Cardiac fibroblast (primary cell): ENCODE results near the gene CDK14.
A peak's percentile ranks its signal among the peaks of the same experiment; 100 is the strongest.
"Not testable (repeated sequence)": the region's sequence is repeated elsewhere in the genome, so short reads cannot be mapped to it uniquely, and the experiment has no call there.

ENCODE experiments used
- DNase-seq, 2 donors: peaks; one replicate each; pipeline versions ENCODE4 v3.0.0 to v3.0.0-alpha.2; 2010; ENCODE audit warnings: low read depth in 2 of 2
- H3K4me3 ChIP-seq, 2 donors: replicated peaks in 1 of 2; 1 replicate in 1 of 2; 2 replicates in 1 of 2; pipeline ENCODE4 v1.5.1; 2011; ENCODE audit warnings: low read depth in 2 of 2, low read length in 2 of 2, mild to moderate bottlenecking in 2 of 2, moderate library complexity in 1 of 2
- TF ChIP-seq, protein P1 (sequence below): IDR thresholded peaks from one replicate; pipeline ENCODE4 v1.5.1; 2011; ENCODE audit warnings: low read depth, mild to moderate bottlenecking, low read length, inconsistent platforms

Gene CDK14

DNA sequence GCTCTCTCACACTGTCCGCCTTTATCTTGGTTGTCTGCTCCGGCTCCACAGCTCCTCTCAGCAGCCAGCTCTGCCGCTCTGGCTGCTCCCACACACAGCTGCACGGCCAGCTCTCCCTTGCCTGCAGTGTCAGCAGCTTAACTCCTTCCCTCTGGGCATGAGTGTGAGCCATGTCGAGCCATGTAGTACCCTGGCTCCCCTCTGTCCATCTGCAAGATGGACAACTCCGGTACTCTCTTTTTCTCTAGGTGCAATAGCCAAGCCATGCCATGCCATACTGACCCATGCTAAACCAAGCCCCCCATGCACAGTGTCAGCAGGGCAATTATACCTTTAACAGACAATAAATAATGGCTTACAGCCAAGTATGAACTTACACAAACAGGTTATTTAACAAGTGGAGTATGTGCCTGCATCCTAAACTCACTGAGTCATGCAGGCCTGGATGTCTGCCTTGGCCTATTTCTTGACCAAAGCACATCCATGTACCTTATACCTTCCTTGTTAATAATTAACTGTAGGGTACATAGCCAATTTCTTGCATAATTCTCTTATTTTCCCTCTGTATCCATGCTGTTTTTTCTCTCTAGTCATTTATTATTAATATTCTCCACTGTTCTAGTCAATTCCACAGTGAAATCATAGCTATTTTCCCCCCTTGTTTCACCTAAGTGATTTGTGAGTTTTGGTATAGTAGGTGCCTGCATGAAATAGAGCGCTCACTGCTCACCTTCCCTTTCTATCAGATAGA lies 170.9 kb downstream of the CDK14 start:
- DNase-seq = peak; percentile 86 to 91
- H3K4me3 ChIP-seq = peak overlapping the region; percentile 8 to 11
- TF ChIP-seq, protein P1, sequence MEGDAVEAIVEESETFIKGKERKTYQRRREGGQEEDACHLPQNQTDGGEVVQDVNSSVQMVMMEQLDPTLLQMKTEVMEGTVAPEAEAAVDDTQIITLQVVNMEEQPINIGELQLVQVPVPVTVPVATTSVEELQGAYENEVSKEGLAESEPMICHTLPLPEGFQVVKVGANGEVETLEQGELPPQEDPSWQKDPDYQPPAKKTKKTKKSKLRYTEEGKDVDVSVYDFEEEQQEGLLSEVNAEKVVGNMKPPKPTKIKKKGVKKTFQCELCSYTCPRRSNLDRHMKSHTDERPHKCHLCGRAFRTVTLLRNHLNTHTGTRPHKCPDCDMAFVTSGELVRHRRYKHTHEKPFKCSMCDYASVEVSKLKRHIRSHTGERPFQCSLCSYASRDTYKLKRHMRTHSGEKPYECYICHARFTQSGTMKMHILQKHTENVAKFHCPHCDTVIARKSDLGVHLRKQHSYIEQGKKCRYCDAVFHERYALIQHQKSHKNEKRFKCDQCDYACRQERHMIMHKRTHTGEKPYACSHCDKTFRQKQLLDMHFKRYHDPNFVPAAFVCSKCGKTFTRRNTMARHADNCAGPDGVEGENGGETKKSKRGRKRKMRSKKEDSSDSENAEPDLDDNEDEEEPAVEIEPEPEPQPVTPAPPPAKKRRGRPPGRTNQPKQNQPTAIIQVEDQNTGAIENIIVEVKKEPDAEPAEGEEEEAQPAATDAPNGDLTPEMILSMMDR = no peak

DNA sequence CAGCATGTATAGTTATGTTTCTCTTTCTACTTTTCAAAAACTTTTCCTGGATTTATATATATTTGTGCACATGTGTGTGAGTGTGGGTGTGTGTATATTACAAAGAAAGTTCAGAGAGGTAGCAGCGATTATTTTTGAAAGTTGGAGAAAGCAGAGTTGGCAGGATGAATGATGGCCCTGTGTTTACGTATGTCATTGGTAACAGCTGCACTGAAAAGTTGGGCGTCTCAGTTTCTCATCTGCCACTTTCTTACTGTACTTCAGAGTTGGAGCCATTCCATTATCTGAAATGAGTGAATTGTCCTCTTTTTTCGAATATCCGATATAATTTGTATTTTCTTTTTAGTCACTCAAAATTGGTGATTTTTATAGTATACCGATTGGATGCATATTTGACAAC lies 172.2 kb downstream of the CDK14 start:
- DNase-seq = no peak
- H3K4me3 ChIP-seq = no peak overlapping the region
- TF ChIP-seq, protein P1 = no peak

DNA sequence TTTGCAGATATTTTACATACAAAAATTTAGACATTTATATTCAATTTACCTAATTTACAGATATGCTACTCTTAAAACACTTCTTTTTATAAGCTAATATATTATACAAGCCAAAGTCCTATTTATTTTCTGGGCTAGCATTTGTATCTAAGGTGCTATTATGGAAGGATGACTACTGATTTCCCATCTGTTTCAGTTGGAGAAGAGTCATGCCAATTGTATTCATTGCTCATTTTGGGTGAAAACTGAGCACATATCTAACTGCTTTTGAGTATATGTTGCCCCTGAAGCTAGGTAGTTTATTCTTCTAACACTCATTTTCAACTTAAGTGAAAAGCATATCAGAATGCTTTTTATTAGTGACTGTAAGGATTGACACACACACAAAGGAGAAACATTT lies 172.9 kb downstream of the CDK14 start:
- TF ChIP-seq, protein P1 = no peak
- peak in 1 of 2 donors; percentile 45 for DNase-seq
- no peak overlapping the region for H3K4me3 ChIP-seq

DNA sequence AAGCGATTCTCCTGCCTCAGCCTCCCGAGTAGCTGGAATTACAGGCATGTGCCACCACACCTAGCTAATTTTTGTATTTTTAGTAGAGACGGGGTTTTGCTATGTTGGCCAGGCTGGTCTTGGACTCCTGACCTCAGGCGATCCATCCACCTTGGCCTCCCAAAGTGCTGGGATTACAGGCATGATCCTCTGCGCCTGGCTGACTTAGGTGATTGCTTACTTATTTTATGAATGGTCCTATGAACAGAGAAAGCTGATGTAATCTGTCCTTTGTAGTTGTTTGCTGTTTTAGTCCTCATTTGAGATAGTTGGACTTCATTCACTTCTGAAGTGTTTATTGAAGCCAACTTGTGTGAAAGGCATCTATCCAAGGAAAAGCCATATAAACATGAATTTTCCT lies 173.4 kb downstream of the CDK14 start:
- DNase-seq, H3K4me3 ChIP-seq: not testable (repeated sequence)

DNA sequence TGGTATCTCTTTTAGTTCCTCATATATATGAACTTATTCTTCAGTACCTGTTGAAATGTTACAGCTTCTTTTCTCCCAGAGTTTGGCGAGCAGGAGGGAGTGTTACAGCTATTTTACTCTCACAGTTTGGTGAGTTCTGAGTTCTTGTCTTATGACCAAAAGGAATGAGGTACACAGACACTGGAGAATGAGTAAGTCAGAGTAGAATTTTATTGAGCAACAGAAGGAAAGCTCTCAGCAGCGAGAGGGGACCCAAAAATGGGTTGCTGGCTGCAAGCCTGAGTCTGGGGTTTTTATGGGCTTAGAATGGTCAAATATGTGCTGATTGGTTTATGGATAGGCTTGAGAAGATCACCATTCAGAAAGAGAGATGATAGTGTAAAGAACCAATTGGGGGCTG lies 175.2 kb downstream of the CDK14 start:
- DNase-seq = peak in 1 of 2 donors; percentile 90
- TF ChIP-seq, protein P1 = no peak
- no peak overlapping the region for H3K4me3 ChIP-seq

DNA sequence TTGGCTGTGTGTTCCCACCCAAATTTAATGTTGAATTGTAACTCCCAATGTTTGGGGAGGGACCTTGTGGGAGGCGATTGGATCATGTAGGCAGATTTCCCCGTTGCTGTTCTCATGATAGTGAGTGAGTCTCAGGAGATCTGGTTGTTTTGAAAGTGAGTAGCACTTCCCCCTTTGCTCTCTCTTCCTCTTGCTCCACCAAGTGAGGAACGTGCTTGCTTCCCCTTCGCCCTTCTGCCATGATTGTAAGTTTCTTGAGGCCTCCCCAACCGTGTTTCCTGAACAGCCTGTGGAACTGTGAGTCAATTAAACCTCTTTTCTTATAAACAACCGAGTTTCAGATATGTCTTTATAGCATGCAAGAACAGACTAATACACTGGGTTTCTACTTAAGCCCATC lies 176.3 kb downstream of the CDK14 start:
- DNase-seq = peak in 1 of 2 donors; percentile 36
- TF ChIP-seq, protein P1 = no peak
- H3K4me3 ChIP-seq = no peak overlapping the region

DNA sequence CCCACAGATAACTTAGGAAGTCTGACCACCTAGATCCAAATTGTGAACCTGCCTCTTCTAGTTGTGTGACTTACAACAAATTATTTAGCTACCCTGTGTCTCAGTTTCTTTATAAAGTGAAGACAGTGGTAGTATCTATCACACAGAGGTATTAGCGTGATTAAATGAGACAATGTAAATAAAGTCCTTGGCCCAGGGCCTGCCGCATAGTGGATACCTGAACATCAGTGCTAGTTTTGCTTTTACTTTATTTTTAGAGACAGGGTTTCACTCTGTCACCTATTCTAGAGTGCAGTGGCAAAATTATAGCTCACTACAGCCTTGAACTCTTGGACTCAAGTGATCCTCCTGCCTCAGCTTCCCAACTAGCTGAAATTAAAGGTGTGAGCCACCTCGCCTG lies 177.1 kb downstream of the CDK14 start:
- no peak for DNase-seq
- H3K4me3 ChIP-seq = no peak overlapping the region
- TF ChIP-seq, protein P1 = no peak
